GM23248 (cell line): ENCODE data around the gene GRPEL1.

Source experiments
- EZH2 ChIP-seq: fragments of 200-600 bp; sonication (generic); IDR thresholded peaks from 2 replicates; pipeline ENCODE4 v1.6.1; 2018; ENCODE audit warnings: antibody characterized with exemption, mild to moderate bottlenecking; ENCODE audit not compliant: insufficient read depth, poor library complexity, severe bottlenecking
- EZH2phosphoT487 ChIP-seq: fragments of 200-600 bp; sonication (generic); IDR thresholded peaks from 2 replicates; pipeline ENCODE4 v1.6.1; 2018; ENCODE audit warnings: antibody characterized with exemption, moderate library complexity, mild to moderate bottlenecking, low read depth; ENCODE audit not compliant: insufficient read depth

DNA sequence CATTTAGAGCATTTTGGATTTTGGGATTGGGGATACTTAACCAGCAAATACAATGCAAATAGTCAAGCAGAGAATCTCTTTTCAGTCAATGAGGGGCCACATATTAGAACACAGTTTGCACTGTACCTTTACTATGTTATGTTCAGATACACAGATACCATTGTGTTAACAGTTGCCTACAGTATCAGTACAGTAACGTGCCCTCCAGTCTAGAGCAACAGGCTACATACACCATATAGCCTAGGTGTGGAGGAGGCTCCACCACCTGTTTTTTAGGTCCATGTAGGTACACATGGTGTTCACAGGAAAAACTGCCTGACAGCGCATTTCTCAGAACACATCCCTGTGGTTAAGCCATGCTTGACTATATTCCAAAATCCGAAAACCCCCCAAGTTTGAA is 9.1 kb downstream of the GRPEL1 start:
- TF ChIP-seq EZH2phosphoT487, result no peak
- TF ChIP-seq EZH2, result no peak
